Activated CD8-positive, alpha-beta memory T cell treated with anti-CD3 and anti-CD28 coated beads for 24 hours (primary cell): ENCODE data around the gene GPR162.

Experiments used
- DNase-seq: peaks from one replicate; pipeline ENCODE4 v3.0.0-alpha.2; 2020

GPR162 gene

DNA sequence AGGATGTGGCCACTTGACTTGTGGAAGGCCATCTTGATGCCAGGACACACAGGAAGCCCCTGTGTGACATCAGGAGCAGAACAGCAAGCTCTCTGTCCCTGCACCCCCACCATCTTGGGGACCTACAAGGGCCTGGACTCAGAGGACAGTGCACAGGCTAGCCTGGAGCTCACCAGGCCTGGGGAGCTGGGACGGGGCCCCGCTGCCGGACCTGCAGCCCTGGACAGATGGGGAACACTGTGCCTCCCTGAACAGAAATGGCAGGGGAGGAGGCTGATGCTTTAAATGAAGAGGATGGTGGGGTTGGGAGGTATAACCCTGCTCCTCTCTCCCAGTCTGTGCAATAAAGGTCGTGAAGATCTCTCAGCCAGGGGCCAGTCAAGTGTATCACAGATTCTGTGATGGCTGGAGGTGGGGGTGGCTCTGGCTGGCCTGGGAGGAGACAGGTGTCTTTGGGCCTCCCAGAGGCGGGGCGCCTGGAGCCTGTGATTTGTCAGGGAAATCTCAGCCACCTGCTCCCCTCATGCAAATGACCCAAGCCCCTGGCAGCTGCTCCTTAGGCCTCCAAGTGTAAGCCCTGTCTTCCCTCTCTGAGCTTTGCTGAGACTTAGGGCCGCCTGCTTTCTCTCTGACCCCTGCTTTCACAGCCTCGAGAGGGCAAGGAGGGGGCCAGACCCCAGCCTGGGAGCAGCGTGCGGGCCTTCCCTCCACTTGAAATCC, 18.0 kb downstream of the GPR162 start:
- no peak for DNase-seq

- DNase-seq, result no peak
These were observed 18.7 kb downstream of the GPR162 start for GRCh38 chr12:6840330-6840729.

- no peak for DNase-seq
These were observed 19.3 kb downstream of the GPR162 start, which contains the start of gene GNB3 for GRCh38 chr12:6840761-6841515. Gene GNB3, plus strand, starts transcription at chr12:6840925. Its CDS starts 363 bp downstream, at chr12:6841288.

DNA sequence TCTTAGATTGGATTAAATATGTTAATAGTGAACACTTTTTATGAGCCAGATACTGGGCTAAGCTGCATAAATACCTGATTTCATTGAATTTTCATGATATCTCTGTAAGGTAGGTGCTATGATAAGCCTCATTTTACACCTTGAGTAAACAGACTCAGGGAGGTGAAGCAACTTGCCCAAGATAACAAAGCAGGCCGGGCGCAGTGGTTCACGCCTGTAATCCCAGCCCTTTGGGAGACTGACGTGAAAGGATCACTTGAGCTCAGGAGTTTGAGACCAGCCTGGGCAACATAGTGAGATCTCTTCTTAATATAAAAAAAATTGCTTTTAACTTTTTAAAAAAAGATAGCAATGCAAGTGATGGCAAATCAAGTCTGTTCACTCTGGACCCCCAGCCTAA, 20.5 kb downstream of the GPR162 start:
- no peak for DNase-seq

- no peak for DNase-seq
These were observed 21.7 kb downstream of the GPR162 start for GRCh38 chr12:6843118-6843902.

DNA sequence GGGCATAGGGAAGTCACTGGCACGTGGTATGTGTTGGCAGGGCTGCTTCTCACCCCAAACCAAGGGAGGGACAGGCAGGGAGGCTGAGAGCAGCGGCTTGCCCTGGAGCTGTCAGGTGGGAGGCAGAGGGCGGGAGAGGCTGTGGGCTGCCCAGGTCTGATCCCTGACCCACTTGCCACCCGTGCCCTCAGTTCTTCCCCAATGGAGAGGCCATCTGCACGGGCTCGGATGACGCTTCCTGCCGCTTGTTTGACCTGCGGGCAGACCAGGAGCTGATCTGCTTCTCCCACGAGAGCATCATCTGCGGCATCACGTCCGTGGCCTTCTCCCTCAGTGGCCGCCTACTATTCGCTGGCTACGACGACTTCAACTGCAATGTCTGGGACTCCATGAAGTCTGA, 23.8 kb downstream of the GPR162 start:
- no peak for DNase-seq

- no peak for DNase-seq
These were observed 24.8 kb downstream of the GPR162 start for GRCh38 chr12:6846316-6846869.

GRCh38 chr12:6847676-6848075, 26.1 kb downstream of the GPR162 start:
- DNase-seq, result no peak

- DNase-seq, result no peak
These were observed 27.8 kb downstream of the GPR162 start for GRCh38 chr12:6849427-6849826.

DNA sequence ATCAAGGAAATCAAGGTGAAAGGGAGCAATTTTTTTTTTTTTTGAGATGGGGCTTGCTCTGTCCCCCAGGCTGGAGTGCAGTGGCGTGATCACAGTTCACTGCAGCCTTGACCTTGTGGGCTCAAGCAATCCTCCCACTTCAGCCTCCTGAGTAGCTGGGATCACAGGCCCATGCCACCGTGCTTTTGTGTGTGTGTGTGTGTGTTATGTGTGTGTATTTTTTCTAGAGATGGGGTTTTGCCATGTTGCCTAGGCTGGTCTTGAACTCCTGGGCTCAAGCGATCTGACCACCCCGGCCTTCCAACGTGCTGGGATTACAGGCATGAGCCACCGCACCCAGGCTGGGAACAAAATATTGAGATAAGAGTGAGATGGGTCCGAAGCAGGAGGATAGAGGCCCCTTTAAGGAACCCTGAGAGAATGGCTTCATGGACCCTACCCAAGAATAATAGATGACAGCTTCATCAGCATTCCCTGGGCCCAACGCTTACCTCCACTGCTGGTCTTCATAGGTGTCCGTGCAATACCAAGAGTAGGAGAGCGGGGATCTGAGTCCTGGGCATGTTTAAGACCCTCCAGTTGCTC, 28.4 kb downstream of the GPR162 start:
- DNase-seq, result no peak

GRCh38 chr12:6850796-6851152, 29.2 kb downstream of the GPR162 start:
- no peak for DNase-seq

DNA sequence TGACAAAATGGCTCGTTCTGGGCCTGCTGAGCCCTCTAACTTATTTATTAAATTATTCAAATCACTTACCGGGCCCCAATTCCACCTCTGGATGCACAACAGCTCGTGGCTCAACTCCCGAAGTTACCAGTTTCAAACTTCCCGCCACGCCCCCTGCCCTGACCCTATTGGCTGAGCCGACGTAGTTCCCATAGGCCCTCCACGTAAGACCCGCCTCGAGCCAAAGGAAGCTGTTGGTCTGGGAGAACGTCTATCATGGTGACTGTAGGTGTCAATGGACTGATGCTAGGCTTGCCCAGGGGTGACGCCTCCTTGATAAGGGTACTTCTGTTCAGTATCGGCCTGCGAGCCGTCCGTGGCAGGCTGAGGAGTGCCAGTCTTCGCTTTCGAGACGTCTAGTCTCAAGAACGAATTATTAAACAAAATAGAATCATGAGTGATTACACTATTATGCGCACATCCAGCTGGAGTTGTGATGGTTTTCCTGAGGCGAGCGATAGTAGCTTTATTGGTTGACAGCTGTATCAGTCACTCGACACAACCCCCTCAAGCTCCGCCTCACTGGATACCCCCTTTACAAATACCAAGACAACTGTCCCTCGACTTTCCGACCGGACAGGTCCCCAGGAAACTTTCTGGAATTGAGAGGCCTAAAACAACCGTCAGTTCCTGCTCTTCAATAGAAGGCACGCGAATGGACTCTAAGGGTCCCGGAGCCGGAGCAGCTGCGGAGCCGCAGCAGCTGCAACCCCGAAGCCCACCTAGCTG, 29.7 kb downstream of the GPR162 start, which contains the start of gene CDCA3:
CDCA3 (minus strand) TSS at position 134 of the 768 bp plus-strand sequence. CDS start 334 bp downstream, outside the sequence.
- peak; percentile 93 for DNase-seq

- peak; percentile 98 for DNase-seq
These were observed 30.5 kb downstream of the GPR162 start, which contains the start of gene USP5 for GRCh38 chr12:6851921-6852650. Gene USP5, plus strand, starts transcription at chr12:6852150. Its CDS starts 30 bp downstream, at chr12:6852180.

DNA sequence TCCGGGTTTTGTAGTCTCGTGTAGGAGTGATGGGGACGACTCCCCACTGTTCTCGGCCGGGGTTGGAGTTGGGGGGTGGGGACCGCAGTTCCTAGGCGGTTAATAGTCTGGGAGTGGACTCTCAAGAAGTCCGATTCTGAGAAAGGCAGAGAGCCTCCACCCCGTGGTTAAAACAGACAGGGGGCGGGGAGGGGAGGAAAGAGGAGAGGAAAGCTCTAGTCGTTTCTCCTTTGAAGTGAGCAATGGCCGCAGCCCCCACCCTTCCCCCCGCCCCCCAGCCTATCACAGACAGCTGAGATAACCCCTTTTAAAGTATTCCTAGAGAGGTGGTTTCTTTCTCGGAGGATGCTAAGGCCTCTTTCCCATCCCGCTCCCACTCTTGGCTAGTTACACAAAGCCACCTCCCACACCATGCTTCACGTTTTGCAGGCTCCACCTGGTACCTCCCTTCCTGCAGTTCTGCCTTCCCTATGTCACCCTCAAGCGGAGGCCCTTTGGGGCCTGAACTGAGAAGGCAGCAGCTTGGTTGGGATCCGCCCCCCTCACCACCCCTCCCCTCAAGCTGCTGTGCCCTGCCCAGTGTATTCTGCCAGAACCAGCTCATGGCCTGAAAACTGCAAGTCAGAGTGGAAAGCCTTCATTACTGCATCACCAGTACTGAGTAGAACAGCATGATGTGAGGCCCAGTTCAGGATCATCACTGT, 31.2 kb downstream of the GPR162 start:
- DNase-seq, result peak; percentile 82

DNA sequence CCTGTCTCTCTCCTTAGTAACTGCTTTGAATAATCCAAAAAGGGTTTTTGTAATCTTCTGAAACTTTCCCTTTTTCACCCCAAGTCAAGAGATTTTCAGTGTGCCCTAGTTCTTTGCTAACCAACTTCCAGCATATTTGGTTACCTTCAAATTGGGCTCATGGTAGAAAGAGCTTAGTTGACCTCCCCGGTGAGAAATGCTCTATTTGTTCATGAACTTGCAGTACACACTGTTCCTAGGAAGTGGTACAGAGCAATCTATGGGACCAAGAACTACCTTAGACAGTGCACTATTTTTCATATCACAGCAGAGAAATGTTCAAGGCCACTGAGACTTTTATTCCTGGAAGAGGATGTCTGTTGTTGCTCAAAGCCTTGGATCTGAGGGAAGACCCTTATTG, 32.0 kb downstream of the GPR162 start:
- DNase-seq, result no peak

GRCh38 chr12:6854036-6854435, 32.4 kb downstream of the GPR162 start:
- DNase-seq, result no peak

DNA sequence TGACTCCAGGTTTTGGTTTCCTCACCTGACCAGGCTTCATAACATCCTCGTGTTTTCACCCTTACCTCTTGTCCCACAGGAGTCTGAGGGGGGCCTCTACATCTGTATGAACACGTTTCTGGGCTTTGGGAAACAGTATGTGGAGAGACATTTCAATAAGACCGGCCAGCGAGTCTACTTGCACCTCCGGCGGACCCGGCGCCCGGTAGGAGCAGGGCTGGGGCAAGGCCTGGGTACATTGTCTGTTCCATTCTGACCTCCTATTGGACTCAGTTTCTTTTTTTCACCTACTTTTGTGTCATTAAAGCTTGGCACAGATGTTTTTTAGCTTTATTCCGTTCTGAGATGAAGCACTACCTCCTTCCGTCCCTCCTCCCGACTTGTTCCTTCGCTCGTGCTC, 33.7 kb downstream of the GPR162 start:
- DNase-seq, result no peak

DNA sequence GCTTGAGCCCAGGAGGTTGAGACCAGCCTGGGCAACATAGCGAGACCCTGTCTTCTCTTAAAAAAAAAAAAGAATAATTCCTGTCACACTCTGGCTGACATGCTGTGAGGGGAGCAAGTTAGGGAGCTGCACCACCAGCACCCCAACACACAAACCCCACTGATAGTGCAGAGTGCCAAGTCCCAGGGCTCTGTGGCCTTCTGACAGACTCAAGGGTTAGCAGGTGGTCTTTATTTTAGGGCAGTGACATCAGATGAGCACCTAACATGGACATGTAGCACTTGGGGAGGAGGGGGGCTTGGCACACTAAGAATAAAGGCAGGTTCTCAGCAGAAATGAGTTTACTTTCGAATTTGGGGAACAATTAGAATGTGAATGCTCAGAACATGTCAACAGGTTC, 37.2 kb downstream of the GPR162 start:
- no peak for DNase-seq

GRCh38 chr12:6860116-6860515, 38.5 kb downstream of the GPR162 start:
- DNase-seq, result no peak

- DNase-seq, result no peak
These were observed 39.3 kb downstream of the GPR162 start for GRCh38 chr12:6860942-6861341.

- DNase-seq, result no peak
These were observed 39.8 kb downstream of the GPR162 start for GRCh38 chr12:6861391-6861790.
